ENCODE results near the gene TNFSF13.

Gene TNFSF13

GRCh38 chr17:7575481-7575883 is 16.9 kb downstream of the TNFSF13 start:
- DNase-seq (ENCODE audit: low read depth): no peak

- DNase-seq (ENCODE audit: low read depth): no peak
Measured at GRCh38 chr17:7575959-7576358, 17.4 kb downstream of the TNFSF13 start.

GRCh38 chr17:7576432-7576937 is 17.9 kb downstream of the TNFSF13 start:
- no peak for DNase-seq (ENCODE audit: low read depth)

GRCh38 chr17:7577327-7578199 is 19.0 kb downstream of the TNFSF13 start:
- no peak for DNase-seq (ENCODE audit: low read depth)

- peak; percentile 55 for DNase-seq (ENCODE audit: low read depth)
Measured at GRCh38 chr17:7579001-7579833, 20.7 kb downstream of the TNFSF13 start, which contains the start of gene CD68. Gene CD68 (plus strand): TSS chr17:7579638. CDS start chr17:7579678, 40 bp downstream.

- DNase-seq (ENCODE audit: low read depth): no peak
Measured at GRCh38 chr17:7579834-7580603, 21.5 kb downstream of the TNFSF13 start.

GRCh38 chr17:7580604-7581575 is 22.3 kb downstream of the TNFSF13 start:
- DNase-seq (ENCODE audit: low read depth): no peak

- DNase-seq (ENCODE audit: low read depth): no peak
Measured at GRCh38 chr17:7582396-7583252, 24.1 kb downstream of the TNFSF13 start.

- DNase-seq (ENCODE audit: low read depth): peak; percentile 91
Measured at GRCh38 chr17:7583253-7584109, 24.9 kb downstream of the TNFSF13 start, which contains the start of gene MPDU1. Gene MPDU1 (plus strand): TSS chr17:7583852. CDS start chr17:7583863, 11 bp downstream.

- DNase-seq (ENCODE audit: low read depth): no peak
Measured at GRCh38 chr17:7586673-7587419, 28.3 kb downstream of the TNFSF13 start.

- no peak for DNase-seq (ENCODE audit: low read depth)
Measured at GRCh38 chr17:7587420-7588151, 29.0 kb downstream of the TNFSF13 start.

GRCh38 chr17:7588553-7589203 is 30.1 kb downstream of the TNFSF13 start:
- DNase-seq (ENCODE audit: low read depth): no peak

GRCh38 chr17:7589204-7589868 is 30.8 kb downstream of the TNFSF13 start:
- DNase-seq (ENCODE audit: low read depth): peak; percentile 50

- DNase-seq (ENCODE audit: low read depth): no peak
Measured at GRCh38 chr17:7589891-7590691, 31.5 kb downstream of the TNFSF13 start, which contains the start of gene SOX15. Gene SOX15 (minus strand): TSS chr17:7590094. CDS start chr17:7589676, 418 bp downstream.

GRCh38 chr17:7590743-7591142 is 32.2 kb downstream of the TNFSF13 start:
- no peak for DNase-seq (ENCODE audit: low read depth)

Measured in stimulated activated CD8-positive, alpha-beta memory T cell treated with anti-CD3 and anti-CD28 coated beads, Interleukin-12 subunit alpha, Interleukin-12 subunit beta, amount 100 ng/mL, for 4 hours (primary cell).